HG02763 (cell line): ENCODE measurements around the gene KCTD5.

Experiments
- ATAC-seq: cut with Tn5 transposase; IDR thresholded peaks from one replicate; pipeline ENCODE4 v1.9.1; 2021; ENCODE audit warnings: mild to moderate bottlenecking, moderate library complexity; ENCODE audit not compliant: unreplicated experiment

Gene KCTD5

GRCh38 chr16:2721634-2722173 is 39.4 kb downstream of the KCTD5 start:
- peak; percentile 2 for ATAC-seq

GRCh38 chr16:2724088-2724676 is 41.9 kb downstream of the KCTD5 start:
- no peak for ATAC-seq

GRCh38 chr16:2724816-2725348 is 42.6 kb downstream of the KCTD5 start:
- no peak for ATAC-seq

- no peak for ATAC-seq
Measured at GRCh38 chr16:2726923-2727322, 44.6 kb downstream of the KCTD5 start.

GRCh38 chr16:2728034-2728433 is 45.7 kb downstream of the KCTD5 start:
- no peak for ATAC-seq

- no peak for ATAC-seq
Measured at GRCh38 chr16:2734844-2735515, 52.7 kb downstream of the KCTD5 start.

GRCh38 chr16:2736476-2737237 is 54.3 kb downstream of the KCTD5 start:
- no peak for ATAC-seq

- ATAC-seq, result no peak
Measured at GRCh38 chr16:2737238-2737605, 54.9 kb downstream of the KCTD5 start.

- ATAC-seq, result no peak
Measured at GRCh38 chr16:2737895-2738418, 55.6 kb downstream of the KCTD5 start.

GRCh38 chr16:2738615-2739014 is 56.3 kb downstream of the KCTD5 start:
- ATAC-seq, result no peak

- ATAC-seq, result no peak
Measured at GRCh38 chr16:2739625-2740430, 57.5 kb downstream of the KCTD5 start.

- ATAC-seq, result no peak
Measured at GRCh38 chr16:2740476-2740875, 58.2 kb downstream of the KCTD5 start.

- no peak for ATAC-seq
Measured at GRCh38 chr16:2741168-2741567, 58.8 kb downstream of the KCTD5 start.

- ATAC-seq, result no peak
Measured at GRCh38 chr16:2742323-2743006, 60.1 kb downstream of the KCTD5 start.

GRCh38 chr16:2743007-2743810 is 60.9 kb downstream of the KCTD5 start:
- no peak for ATAC-seq

- no peak for ATAC-seq
Measured at GRCh38 chr16:2744711-2745110, 62.4 kb downstream of the KCTD5 start.

- no peak for ATAC-seq
Measured at GRCh38 chr16:2745116-2745890, 63.0 kb downstream of the KCTD5 start.

- ATAC-seq, result no peak
Measured at GRCh38 chr16:2745961-2746360, 63.6 kb downstream of the KCTD5 start.
